NCI-H2081 treated with DMSO at 0.1 percent for 48 hours (cell line): Measurements from ENCODE around the gene MORF4L1.
"Not testable (repeated sequence)": the region's sequence is repeated elsewhere in the genome, so short reads cannot be mapped to it uniquely, and the experiment has no call there.

ENCODE experiments used
- DNase-seq: peaks from one replicate; lab custom pipeline; 2025; lab: John Stamatoyannopoulos, UW

The MORF4L1 gene

GRCh38 chr15:78872155-78872971 lies at the start of gene MORF4L1:
TSS of gene MORF4L1 (plus strand) at chr15:78872890. CDS start at chr15:78873018, 128 bp downstream.
- peak; percentile 58 for DNase-seq

- no peak for DNase-seq
Measured at GRCh38 chr15:78828920-78829319, 43.8 kb upstream of the MORF4L1 start.

GRCh38 chr15:78830514-78831228 lies 42.0 kb upstream of the MORF4L1 start:
- no peak for DNase-seq

- DNase-seq = no peak
Measured at GRCh38 chr15:78831229-78832207, 41.2 kb upstream of the MORF4L1 start.

- no peak for DNase-seq
Measured at GRCh38 chr15:78836333-78836732, 36.4 kb upstream of the MORF4L1 start.

GRCh38 chr15:78837131-78837530 lies 35.6 kb upstream of the MORF4L1 start:
- DNase-seq = no peak

GRCh38 chr15:78837543-78837942 lies 35.1 kb upstream of the MORF4L1 start:
- DNase-seq = no peak

GRCh38 chr15:78838489-78838888 lies 34.2 kb upstream of the MORF4L1 start:
- DNase-seq = no peak

GRCh38 chr15:78839151-78839550 lies 33.5 kb upstream of the MORF4L1 start:
- DNase-seq = not testable (repeated sequence)

GRCh38 chr15:78840661-78841375 lies 31.9 kb upstream of the MORF4L1 start:
- DNase-seq = no peak

- no peak for DNase-seq
Measured at GRCh38 chr15:78841376-78841706, 31.3 kb upstream of the MORF4L1 start.

GRCh38 chr15:78841891-78842290 lies 30.8 kb upstream of the MORF4L1 start:
- DNase-seq = no peak

- DNase-seq = no peak
Measured at GRCh38 chr15:78842519-78842918, 30.2 kb upstream of the MORF4L1 start.

GRCh38 chr15:78846906-78847305 lies 25.8 kb upstream of the MORF4L1 start:
- not testable (repeated sequence) for DNase-seq

GRCh38 chr15:78847387-78847906 lies 25.2 kb upstream of the MORF4L1 start:
- not testable (repeated sequence) for DNase-seq

GRCh38 chr15:78850352-78850751 lies 22.3 kb upstream of the MORF4L1 start:
- no peak for DNase-seq

GRCh38 chr15:78850941-78851755 lies 21.5 kb upstream of the MORF4L1 start:
- DNase-seq = no peak

- no peak for DNase-seq
Measured at GRCh38 chr15:78853500-78853899, 19.2 kb upstream of the MORF4L1 start.

GRCh38 chr15:78854833-78855372 lies 17.8 kb upstream of the MORF4L1 start:
- DNase-seq = no peak

GRCh38 chr15:78855746-78856145 lies 16.9 kb upstream of the MORF4L1 start:
- no peak for DNase-seq
